Lower leg skin (tissue), 3 donors: ENCODE data around the gene DENND1B.

Experiments used
- POLR2A ChIP-seq, 2 donors: fragments of 450-650 bp; IDR thresholded peaks; one replicate each; pipeline ENCODE4 v1.6.1; 2016 to 2017; ENCODE audit warnings: antibody characterized with exemption in 2 of 2, mild to moderate bottlenecking in 1 of 2, moderate library complexity in 1 of 2
- TF ChIP-seq, protein P1 (sequence below), 3 donors: fragments of 450-650 bp; IDR thresholded peaks; one replicate each; pipeline ENCODE4 v1.5.1; 2016; ENCODE audit warnings: antibody characterized with exemption in 3 of 3, mild to moderate bottlenecking in 3 of 3, moderate library complexity in 2 of 3

DNA sequence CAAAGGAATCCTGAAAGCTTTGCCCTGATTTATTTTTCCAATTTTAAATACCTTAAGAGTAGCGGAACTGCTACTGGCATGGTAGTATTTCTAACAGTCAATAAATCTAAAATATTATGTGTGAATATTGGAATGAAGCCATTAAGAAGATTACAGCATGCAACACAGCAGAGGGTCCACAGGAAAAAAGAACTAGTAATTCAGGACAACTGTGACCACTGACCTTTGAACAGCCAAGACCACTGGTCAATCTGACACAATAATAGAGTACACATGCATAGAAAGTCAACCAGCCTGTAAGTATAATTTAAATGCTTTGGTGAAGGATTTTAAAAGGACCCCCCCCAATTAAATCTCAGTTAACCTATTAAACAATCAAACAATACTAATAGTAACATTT lies 171.0 kb downstream of the DENND1B start:
- TF ChIP-seq, protein P1, sequence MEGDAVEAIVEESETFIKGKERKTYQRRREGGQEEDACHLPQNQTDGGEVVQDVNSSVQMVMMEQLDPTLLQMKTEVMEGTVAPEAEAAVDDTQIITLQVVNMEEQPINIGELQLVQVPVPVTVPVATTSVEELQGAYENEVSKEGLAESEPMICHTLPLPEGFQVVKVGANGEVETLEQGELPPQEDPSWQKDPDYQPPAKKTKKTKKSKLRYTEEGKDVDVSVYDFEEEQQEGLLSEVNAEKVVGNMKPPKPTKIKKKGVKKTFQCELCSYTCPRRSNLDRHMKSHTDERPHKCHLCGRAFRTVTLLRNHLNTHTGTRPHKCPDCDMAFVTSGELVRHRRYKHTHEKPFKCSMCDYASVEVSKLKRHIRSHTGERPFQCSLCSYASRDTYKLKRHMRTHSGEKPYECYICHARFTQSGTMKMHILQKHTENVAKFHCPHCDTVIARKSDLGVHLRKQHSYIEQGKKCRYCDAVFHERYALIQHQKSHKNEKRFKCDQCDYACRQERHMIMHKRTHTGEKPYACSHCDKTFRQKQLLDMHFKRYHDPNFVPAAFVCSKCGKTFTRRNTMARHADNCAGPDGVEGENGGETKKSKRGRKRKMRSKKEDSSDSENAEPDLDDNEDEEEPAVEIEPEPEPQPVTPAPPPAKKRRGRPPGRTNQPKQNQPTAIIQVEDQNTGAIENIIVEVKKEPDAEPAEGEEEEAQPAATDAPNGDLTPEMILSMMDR (IDR thresholded peaks at IDR 0.05) = no peak
- no peak for TF ChIP-seq POLR2A (IDR thresholded peaks at IDR 0.05)
